GM12865 (cell line): ENCODE results near the gene FGGY.
A peak's percentile ranks its signal among the peaks of the same experiment; 100 is the strongest.
"Not testable (repeated sequence)": the region's sequence is repeated elsewhere in the genome, so short reads cannot be mapped to it uniquely, and the experiment has no call there.

Experiments used
- DNase-seq: peaks from one replicate; pipeline ENCODE4 v3.0.0; 2010; ENCODE audit warnings: low read depth
- H3K4me3 ChIP-seq: 2 replicates; pipeline ENCODE4 v1.5.1; 2011; ENCODE audit warnings: mild to moderate bottlenecking, low read depth, low read length, control low read depth
- CTCF ChIP-seq: IDR thresholded peaks from 2 replicates; pipeline ENCODE4 v1.5.1; 2011; ENCODE audit warnings: low read length, control low read depth, low read depth, inconsistent platforms; ENCODE audit not compliant: insufficient read depth; ENCODE audit errors: missing control alignments

Gene FGGY

GRCh38 chr1:59604191-59604590 is 307.3 kb downstream of the FGGY start:
- TF ChIP-seq CTCF = no peak
- DNase-seq = no peak

GRCh38 chr1:59605184-59605583 is 308.3 kb downstream of the FGGY start:
- no peak for TF ChIP-seq CTCF
- peak; percentile 43 for DNase-seq
- no peak overlapping the region for H3K4me3 ChIP-seq

More at GRCh38 chr1:59604191-59604590, 307.3 kb downstream of the FGGY start:
- no peak overlapping the region for H3K4me3 ChIP-seq

GRCh38 chr1:59605761-59606160 is 308.9 kb downstream of the FGGY start:
- no peak for TF ChIP-seq CTCF
- no peak for DNase-seq
- no peak overlapping the region for H3K4me3 ChIP-seq

DNA sequence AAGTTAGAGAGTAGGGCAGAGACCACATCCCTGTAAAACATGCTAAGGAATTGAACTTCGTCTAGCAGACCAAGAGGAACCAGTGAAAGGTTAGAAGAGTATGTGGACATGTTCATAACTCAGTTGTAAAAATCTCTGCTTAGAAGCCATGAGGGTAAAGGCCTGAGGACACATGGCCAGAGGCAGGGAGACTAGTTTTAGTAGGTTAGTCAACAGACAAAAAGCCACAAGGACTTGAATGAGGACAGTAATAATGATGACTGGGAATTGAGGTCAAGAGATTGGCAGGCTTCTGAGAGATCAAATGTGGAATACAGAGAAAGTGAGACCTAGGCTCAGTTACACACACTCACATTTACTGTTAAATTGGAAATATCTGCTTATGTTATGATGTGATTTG is 312.4 kb downstream of the FGGY start:
- H3K4me3 ChIP-seq = no peak overlapping the region
- DNase-seq = no peak
- TF ChIP-seq CTCF = no peak

DNA sequence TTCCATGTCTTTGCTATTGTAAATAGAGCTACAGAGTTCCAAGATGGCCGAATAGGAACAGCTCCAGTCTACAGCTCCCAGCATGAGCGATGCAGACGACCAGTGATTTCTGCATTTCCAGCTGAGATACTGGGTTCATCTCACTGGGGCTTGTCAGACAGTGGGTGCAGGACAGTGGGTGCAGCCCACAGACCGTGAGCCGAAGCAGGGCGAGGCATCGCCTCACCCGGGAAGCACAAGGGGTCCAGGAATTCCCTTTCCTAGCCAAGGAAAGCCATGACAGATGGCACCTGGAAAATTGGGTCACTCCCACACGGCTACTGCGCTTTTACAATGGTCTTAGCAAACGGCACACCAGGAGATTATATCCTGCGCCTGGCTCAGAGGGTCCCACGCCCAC is 313.6 kb downstream of the FGGY start:
- DNase-seq, H3K4me3 ChIP-seq: not testable (repeated sequence)

GRCh38 chr1:59617434-59617833 is 320.5 kb downstream of the FGGY start:
- DNase-seq = no peak
- TF ChIP-seq CTCF = no peak

DNA sequence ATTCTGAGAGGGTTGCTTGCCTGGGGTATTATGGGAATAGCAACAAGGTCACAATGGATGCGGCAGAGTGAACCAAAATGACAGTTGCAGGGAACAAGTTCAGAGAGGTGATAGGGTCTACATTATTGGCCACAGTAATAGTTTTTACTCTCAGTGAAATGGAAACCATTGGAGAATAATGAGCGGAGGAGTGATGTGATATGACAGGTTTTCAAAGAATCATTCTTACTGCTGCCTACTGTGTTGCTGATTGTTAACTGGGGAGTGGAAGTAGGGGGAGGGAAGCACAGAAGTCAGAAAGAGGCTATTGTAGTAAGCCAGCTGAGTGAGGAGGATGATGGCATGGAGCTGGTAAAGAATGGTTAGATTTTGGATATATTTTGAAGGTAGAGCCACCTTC is 322.7 kb downstream of the FGGY start:
- TF ChIP-seq CTCF = no peak
- no peak for DNase-seq
- H3K4me3 ChIP-seq = no peak overlapping the region

More at GRCh38 chr1:59617434-59617833, 320.5 kb downstream of the FGGY start:
- H3K4me3 ChIP-seq = no peak overlapping the region
